ENCODE data around the gene CAMSAP1.

Gene CAMSAP1

GRCh38 chr9:135774794-135775525 lies 132.4 kb downstream of the CAMSAP1 start:
- DNase-seq (ENCODE audit: low read depth) = no peak
- no peak for TF ChIP-seq CTCF (conservative IDR thresholded peaks at IDR 0.05; ENCODE audit: low read depth, low read length)
- H3K4me3 ChIP-seq (ENCODE audit: low read depth, low read length) = no peak overlapping the region

GRCh38 chr9:135774239-135774747 lies 133.1 kb downstream of the CAMSAP1 start:
- DNase-seq (ENCODE audit: low read depth) = no peak

GRCh38 chr9:135773530-135774238 lies 133.7 kb downstream of the CAMSAP1 start:
- H3K4me3 ChIP-seq (ENCODE audit: low read depth, low read length) = no peak overlapping the region
- TF ChIP-seq CTCF (conservative IDR thresholded peaks at IDR 0.05; ENCODE audit: low read depth, low read length) = no peak
- no peak for DNase-seq (ENCODE audit: low read depth)

More at GRCh38 chr9:135774239-135774747, 133.1 kb downstream of the CAMSAP1 start:
- TF ChIP-seq CTCF (conservative IDR thresholded peaks at IDR 0.05; ENCODE audit: low read depth, low read length) = no peak
- no peak overlapping the region for H3K4me3 ChIP-seq (ENCODE audit: low read depth, low read length)

- no peak overlapping the region for H3K4me3 ChIP-seq (ENCODE audit: low read depth, low read length)
- no peak for DNase-seq (ENCODE audit: low read depth)
- TF ChIP-seq CTCF (conservative IDR thresholded peaks at IDR 0.05; ENCODE audit: low read depth, low read length) = no peak
Observed at GRCh38 chr9:135772702-135773493, 134.4 kb downstream of the CAMSAP1 start.

GRCh38 chr9:135772056-135772646 lies 135.2 kb downstream of the CAMSAP1 start:
- no peak for DNase-seq (ENCODE audit: low read depth)
- no peak overlapping the region for H3K4me3 ChIP-seq (ENCODE audit: low read depth, low read length)
- no peak for TF ChIP-seq CTCF (conservative IDR thresholded peaks at IDR 0.05; ENCODE audit: low read depth, low read length)

GRCh38 chr9:135771401-135772051 lies 135.8 kb downstream of the CAMSAP1 start:
- no peak overlapping the region for H3K4me3 ChIP-seq (ENCODE audit: low read depth, low read length)
- no peak for TF ChIP-seq CTCF (conservative IDR thresholded peaks at IDR 0.05; ENCODE audit: low read depth, low read length)
- no peak for DNase-seq (ENCODE audit: low read depth)
